GM04504 (cell line): ENCODE results near the gene SEC14L2.

Source experiments
- DNase-seq: peaks from one replicate; pipeline ENCODE4 v3.0.0-alpha.2; 2012; ENCODE audit warnings: low read depth

The SEC14L2 gene

DNA sequence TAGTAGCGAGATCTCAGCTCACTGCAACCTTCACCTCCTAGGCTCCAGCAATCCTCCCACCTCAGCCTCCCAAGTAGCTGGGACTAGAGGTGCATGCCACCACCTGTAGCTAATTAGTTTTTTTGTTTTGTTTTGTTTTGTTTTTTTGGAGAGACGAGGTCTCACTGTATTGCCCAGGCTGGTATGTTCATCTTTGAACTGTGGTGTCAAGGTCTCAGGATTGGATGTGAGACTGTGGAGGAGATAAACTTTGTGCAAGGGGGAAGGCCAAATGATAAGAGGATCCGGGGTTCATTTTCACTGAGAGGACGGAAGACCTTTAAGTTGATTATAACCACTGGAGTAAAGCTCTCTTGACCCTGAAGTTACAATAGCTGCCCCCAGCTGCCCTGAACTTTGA, 8.9 kb downstream of the SEC14L2 start:
- DNase-seq: no peak

GRCh38 chr22:30406400-30406799, 9.6 kb downstream of the SEC14L2 start:
- DNase-seq: no peak

- peak; percentile 65 for DNase-seq
These were observed 11.7 kb downstream of the SEC14L2 start for GRCh38 chr22:30408388-30409102.

DNA sequence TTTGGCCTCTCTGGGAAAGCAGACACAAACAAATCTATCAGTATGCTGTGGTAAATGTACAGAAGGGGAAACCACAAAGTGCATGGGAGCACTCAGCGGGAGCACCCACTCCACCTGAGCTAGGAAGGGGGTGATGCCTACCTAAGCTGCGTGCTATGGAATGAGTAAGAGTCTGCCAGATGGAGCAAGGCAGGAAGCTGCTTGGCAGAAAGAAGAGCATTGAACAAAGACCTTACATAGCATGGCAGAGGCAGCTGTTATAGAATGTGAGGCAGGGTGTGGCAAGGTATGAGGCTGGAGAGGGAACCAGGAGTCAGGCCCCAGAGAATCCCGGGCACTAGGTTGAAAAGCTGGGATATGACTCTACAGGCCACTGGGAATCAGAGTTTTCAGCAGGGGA, 15.0 kb downstream of the SEC14L2 start:
- DNase-seq: no peak

GRCh38 chr22:30413001-30413400, 16.2 kb downstream of the SEC14L2 start:
- DNase-seq: no peak

DNA sequence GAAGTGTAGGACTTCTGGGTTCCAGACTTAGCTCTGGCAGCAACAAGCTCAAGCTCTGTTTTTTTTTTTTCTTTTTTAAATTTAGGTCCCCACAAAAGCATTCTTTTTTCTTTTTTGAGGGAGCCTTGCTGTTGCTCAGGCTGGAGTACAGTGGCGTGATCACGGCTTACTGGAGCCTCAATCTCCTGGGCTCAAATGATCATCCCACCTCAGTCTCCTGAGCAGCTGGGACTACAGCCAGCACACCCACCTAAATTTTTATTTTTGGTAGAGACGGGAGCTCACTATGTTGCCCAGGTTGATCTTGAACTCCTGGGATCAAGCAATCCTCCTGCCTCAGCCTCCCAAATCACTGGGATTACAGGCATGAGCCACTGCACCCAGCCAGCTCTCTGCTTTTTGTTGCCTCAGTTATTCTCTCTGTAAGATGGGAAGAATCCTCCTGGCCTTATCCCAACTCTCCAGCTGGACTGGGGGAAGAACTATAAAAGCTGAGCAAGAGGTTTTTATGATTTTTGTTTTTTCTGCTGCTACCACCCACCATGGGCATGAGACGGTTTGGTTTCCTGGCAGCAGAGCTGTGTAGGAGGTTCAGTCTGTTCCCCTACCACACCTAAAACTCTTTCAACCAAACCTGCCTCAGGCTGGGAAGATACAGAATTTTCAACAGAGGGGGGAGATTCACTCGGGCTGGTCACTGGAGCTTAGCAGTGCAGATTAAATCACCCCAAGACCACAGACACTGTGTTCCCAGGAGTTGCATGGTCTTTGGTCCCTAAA, 17.1 kb downstream of the SEC14L2 start:
- DNase-seq: no peak

DNA sequence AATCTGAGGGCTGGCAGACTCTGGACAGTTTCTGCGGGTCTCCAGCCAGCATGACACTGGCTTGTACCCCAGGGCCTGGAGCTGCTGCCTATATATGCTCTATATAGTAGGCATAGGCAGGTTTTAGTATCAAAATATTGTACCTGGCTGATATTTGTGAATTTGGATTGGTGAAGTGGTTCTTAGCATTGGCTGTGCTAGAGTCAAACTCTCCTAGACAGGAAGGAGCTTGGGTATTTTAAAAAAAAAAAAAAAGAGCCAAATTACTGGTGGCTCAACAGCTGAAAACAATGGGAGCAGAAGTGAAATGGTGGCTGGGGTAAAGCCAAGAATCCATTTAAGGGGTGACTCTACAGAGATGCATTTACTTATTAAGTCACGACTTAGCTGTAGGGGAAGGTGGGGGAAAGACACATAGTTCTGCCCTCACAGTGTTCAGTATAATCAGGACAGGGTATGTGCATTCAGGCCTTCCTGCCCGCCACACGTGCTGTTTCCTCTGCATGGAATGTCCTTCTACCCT, 17.8 kb downstream of the SEC14L2 start:
- no peak for DNase-seq

DNA sequence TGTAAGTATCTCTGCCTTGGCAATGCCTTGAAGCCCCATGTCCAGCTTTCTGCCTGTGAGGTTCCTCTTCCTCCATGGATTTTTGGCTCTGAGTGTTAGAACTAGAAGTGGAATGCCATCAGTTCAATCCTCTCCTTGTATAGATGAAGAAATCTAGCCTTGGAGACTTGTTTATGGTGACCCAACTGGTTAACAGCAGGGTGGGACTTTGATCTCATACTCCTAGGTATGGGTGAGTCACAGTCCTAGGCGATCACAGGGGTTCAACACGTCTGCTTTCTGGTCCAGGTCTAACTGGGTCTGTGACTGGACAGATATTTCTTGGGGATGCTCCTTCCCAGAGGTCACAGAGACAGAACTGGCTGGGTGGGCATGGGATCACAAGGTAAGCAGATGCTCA, 19.6 kb downstream of the SEC14L2 start:
- DNase-seq: no peak

GRCh38 chr22:30416837-30417236, 20.0 kb downstream of the SEC14L2 start:
- DNase-seq: no peak

GRCh38 chr22:30420347-30421125, 23.7 kb downstream of the SEC14L2 start:
- no peak for DNase-seq

DNA sequence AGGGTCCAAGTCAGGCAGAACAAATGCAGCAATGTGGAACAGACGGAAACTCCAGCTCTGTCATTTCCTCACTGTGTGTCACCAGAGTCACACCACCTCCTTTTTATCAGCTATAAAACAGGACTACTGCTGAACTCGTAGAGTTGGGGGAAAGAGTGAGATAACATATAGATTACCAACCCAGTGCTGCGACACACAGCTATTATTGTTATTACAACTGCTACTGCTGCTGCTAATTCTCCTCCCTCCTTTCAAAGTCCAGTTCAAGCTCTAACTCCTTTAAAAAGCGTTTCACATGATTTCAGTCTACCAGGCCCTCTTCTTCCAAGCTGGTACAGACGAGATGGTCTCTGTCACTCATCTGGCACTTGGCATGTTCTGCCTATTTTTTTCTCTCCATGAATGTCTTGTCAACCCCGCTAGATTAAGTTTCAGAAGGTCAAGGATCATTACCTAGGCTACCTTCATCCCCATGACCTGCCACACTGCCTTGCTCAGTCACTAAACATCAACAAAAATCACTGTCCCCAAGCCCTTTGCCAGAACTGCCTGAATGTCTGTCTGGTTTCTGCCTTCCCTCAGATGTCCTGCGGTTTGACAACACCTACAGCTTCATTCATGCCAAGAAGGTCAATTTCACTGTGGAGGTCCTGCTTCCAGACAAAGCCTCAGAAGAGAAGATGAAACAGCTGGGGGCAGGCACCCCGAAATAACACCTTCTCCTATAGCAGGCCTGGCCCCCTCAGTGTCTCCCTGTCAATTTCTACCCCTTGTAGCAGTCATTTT, 25.1 kb downstream of the SEC14L2 start:
- DNase-seq: no peak

DNA sequence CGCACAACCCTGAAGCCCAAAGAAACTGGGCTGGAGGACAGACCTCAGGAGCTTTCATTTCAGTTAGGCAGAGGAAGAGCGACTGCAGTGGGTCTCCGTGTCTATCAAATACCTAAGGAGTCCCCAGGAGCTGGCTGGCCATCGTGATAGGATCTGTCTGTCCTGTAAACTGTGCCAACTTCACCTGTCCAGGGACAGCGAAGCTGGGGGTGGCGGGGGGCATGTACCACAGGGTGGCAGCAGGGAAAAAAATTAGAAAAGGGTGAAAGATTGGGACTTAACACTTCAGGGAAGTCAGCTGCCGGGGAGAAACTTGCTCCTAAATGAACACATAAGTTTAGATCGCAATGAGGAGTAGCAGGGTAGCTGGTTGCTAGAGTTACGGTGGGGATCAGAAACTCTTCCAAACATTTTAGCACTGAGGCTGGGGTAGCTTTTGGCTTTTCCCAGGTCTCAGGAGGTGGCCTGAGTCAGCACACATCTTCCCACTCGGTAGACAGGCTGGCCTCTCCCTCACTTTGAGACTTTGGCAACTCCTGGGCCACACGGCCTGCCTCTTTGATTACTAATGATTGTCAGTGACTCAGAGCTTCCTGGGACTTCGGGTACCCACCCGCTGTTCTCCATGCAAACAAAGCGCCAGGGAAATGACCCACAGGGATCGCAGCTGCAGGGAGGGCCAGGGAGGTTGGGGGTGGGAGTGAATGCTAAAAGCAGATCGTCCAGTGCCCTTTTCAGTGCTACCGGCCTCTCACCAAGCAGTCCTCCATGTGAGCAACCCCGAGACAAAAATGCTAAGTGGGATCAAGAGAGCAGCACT, 25.9 kb downstream of the SEC14L2 start:
- peak; percentile 91 for DNase-seq

- DNase-seq: no peak
These were observed 26.6 kb downstream of the SEC14L2 start for GRCh38 chr22:30423301-30423958.

DNA sequence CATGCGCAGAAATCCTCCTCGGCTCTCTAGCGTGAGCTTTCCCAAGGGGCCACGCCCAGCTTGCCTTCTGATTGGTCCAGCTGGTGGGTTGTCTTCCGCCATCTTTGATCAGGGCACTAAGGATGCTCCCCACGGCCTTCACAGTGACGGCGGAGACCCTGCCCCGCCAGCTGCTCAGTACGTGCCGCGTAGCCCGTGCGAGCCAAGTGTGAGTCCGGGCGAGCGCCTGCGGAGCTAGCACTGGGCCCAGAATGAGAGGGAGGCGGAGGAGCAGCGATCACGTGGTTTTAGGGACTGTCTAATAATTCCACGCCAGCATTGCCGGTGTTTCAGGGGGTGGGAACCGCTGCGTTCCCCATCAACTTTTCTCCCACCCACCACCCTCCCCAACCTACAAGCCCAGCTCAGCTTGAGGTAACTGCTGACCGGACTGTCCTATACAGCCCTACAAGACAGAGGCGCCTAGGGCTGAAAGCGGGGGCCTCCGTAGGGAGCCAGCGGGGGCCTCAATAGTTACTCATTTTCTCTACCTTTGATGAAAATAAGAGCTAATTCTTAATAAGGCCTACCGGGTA, 27.2 kb downstream of the SEC14L2 start:
- DNase-seq: peak; percentile 99

- no peak for DNase-seq
These were observed 27.9 kb downstream of the SEC14L2 start for GRCh38 chr22:30424534-30425326.

DNA sequence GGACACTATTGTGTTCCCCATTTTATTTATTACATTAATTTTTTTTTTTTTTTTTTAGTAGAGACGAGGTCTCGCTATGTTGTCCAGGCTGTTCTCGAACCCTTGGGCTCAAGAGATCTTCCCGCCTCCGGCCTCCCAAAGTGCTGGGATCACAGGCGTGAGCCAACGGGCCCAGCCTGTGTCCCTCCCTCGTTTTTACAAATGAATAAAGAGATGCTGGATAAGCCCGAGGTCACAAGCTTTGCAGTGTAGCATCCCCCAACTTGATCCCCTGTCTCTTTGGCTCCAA, 28.5 kb downstream of the SEC14L2 start:
- no peak for DNase-seq

- no peak for DNase-seq
These were observed 29.0 kb downstream of the SEC14L2 start, which contains the start of gene MTFP1 for GRCh38 chr22:30425616-30426387. MTFP1 (plus strand) TSS chr22:30425768; CDS start chr22:30425880, 112 bp downstream.
